HG03280 (cell line): ENCODE measurements around the gene KLHL29.

Experiments used
- ATAC-seq: cut with Tn5 transposase; IDR thresholded peaks from one replicate; pipeline ENCODE4 v1.9.1; 2021; ENCODE audit warnings: mild to moderate bottlenecking, moderate library complexity; ENCODE audit not compliant: unreplicated experiment

Gene KLHL29

DNA sequence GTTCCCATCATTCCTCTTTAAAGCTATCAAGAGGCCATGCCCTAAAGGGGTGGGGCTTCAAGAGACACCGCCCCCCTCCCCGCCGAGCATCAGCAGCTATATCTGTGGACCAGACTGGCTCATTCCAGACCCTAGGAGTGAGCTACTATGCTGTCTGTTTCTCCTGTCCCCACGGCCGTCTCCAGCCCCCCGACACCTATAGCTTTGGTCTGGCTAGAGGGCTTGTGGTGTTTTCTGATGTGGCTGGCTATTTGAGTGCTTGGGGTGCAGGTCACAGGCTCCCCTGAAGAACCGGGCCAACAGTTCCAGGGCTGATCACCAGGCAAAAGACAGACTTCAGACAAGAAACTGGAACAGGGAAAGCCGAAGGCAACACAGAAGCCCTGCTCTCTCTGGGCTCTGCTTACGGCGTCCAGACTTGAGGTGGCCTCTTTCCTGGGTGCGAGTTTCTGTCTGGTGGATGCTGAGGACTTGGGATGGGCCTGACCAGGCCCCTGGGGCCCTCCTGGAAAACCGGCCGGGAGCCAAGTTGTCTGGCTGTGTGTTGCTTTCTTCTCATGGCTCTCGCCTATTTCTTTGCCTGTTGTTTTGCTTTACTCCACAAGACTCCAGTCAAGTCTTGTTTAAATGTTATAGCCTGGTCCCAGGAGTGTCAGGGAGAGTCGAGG is 83.6 kb downstream of the KLHL29 start:
- ATAC-seq, result no peak

DNA sequence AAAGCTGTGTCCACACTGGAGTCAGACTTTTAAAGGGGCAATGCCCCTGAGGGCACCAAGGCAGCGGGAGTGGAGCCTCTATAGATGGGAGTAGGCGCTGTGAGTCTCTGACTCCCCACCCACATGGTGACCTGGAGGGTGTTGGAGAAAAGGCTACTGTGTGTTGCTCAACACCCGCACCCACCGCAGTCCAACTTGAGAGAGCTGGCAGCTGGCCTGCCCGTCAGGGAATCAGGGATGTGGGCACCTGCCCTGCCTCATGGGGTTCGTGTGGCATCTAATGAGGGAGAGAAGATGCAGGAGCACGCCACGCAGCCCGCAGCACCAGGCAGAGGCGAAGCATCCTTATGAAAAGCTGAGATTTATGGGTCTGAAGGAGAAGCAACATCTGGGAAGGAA is 84.2 kb downstream of the KLHL29 start:
- no peak for ATAC-seq

DNA sequence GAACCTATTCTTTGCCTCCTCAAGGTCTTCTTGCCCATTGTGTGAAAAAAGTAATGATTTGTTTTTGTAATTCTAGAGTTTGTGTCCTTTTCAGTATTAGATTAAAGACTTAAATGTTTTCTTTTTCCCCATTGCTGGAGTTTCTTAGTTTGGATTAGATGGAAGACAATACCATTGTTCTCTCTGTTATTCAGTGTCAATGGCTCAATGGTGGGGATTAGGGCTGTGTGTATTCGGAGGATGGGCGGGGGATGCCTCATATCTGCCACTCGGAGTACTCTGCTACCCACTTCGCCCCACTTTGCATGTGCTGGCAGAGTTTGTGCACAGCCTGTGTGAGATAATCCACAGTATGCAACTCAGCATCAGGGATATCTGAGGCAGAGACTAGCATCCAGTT is 90.1 kb downstream of the KLHL29 start:
- no peak for ATAC-seq

DNA sequence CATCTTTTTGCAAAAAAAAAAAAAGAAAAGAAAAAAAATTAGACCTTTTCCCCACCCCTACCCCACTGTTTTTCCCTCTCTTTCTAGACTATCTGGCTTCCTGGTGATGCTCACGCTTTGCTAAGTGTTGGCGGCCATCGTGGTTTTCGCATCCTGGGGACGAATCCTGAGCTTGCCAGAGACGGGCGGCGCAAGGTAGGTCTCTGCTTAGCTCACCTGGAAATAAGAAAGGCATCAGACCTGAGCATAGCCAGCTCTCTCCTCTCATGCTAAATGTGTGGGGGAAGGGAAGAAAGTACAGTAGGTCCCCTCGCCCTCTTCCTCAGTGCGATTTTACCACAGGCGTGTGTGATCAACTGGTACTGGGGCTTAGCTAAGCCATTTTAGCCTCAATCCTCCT is 90.5 kb downstream of the KLHL29 start:
- ATAC-seq, result no peak

DNA sequence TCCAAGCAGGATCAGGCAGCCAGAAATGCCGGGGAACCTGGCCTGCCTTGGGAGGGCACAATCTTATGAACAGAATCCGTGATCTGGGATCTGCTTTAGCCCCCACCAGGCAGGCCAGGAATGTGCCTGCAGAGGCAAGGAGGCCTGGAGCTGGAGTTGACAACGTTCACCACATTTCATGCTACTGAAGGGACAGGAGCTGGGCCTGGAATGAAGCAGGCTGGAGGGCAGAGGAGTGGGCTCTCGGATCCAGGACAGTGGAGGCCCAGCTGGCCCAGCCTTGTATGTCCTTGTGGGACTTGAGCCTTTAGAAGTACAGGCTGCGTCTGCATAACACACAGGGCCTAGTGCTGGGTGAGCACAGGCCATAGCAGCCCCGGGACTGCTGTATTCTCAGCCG is 91.8 kb downstream of the KLHL29 start:
- ATAC-seq, result no peak

DNA sequence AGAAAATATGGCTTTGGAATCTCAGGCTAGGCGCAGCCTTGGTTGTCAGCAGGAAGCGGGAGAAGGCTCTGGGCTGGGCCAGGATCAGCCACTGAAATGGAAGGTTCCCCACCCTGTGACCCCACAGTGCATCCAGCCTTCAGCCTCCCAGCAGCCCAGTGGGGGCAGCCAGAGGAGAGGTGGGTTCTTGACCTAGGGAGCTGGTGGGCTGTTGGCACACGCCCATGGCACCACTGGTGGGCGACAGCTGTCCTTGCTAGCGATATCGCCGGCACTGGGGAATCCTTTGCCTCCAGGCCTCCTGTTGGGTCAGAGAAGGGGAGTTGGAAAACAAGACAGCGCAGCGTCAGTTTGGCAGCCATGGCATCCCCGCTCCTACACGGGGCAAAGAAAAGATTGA is 92.4 kb downstream of the KLHL29 start:
- ATAC-seq, result no peak

DNA sequence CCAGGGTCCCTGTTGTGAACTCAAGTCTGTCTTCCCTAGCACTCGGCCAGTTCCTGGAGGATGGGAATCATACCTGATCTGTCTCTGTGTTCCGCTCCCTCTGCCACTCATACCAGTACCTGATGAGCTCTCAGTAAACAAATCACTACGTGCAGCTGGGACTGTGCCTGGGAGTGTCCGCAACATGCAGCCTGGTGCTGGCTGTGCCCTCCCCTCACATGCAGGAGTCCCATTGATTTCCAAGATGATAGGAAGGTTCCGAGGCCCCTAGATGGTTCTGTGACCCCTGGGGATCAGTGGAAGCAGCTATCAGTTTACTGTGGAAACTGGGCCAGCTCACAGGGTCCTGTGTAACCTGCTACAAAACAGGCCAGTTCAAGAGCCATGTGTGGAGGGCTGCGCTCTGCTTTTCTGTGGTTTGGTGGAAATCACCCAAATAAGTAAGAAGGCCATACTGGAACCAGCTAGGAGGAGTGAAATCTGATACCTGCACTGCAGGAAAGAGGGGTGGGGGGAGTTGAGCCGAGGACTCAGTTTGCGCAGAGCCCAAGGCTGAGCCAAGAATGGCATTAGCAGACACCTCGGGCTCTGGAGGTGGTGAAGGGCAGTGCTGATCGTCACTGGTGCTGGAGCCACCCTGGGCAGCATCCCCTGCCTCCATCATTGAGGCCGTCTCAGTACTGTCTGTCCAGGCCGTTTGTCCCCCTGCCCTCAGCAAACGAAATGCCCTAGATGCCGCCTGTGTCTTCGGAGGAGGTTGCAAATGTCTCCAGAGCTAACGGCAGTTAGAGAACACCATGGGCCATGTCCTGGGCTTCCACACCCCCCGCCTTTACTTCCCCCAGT is 93.3 kb downstream of the KLHL29 start:
- ATAC-seq, result no peak

DNA sequence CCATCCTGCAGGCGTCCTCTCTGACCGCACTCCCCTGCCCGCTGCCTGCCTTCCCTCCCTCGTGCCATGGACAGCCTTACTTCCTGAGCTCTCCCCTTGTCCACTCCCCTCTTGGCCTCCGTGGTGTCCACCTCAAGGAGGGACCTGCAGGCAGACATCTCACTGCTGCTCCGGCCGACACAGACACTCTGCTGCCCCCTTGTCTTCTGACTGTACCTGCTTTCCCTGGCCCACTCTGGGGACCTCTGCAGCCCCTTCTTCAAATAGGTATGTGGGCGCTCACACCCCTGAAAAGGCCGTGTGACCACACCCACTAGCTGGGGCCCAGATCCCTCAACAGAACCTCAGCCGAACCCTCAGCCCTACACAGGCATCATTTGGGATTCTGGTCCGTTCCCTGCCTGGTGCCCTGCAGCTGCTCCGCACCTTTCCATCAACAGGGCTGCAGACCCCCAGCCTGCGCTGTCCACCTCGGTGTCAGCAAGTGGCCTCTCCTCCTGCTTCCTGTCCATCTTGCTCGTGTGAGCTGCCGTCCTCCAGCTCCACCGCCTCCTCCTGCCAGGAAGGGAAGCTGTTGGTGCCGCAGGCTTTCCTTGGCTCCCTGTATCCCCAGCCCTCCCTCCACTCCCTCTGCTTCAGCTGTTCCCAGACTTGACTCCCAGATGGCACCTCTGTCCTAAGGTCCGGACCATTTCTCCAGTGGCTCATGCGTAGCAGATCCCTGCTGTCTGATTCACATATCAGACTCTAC is 94.1 kb downstream of the KLHL29 start:
- no peak for ATAC-seq

DNA sequence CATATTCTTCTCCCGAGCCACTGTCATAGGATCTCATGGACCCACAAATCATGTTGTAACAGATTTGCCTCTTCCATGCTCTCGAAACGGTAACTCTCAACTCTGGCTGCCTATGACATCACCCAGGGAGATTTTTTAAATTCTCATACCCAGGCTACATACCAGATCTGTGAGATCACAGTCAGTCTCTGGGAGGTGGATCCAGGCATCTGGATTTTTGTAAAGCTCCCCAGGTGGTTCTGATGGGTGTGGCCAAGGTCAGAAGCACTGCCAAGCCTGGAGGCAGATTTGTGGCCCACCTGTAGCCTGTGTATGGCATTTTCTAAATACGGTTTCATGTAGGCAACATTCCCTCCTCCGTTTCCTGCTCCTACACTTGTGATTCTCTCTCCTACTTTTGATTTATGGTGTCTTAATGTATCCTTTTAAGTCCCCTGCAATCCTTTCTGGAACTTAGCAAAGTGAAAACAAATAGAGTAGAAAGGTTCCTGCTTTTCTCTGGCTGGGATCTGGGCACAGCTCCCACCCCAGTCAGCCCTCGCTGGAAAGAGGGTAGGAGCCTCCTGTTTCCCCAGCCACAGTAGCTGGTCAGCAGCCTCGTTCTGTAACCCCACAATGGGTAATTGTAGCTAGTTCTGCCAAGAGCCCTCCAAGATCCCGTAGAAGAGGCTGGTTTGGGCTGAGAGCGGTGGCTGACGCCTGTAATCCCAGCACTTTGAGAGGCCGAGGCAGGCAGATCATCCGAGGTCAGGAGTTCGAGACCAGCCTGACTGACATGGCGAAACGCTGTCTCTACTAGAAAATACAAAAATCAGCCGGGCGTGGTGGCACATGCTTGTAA is 96.2 kb downstream of the KLHL29 start:
- no peak for ATAC-seq

DNA sequence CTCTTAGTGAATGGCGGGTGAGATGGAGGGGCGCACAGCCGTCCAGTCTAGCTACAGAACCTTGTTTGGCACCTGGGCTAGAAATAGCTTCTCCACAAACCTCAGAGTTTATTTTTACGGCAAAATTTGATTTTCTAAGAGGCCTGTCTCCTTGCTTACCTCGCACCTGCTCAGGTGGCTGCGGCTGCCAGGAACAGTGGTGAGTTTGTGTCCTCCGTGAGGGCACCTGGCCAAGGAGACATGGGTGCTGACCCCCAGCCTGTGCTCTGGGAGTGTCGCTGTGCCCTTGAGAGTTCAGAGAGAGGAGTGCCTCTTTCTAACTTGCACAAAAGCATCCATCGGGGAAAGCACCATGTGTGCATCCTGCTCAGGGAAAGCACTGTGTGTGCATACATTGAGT is 97.2 kb downstream of the KLHL29 start:
- no peak for ATAC-seq

DNA sequence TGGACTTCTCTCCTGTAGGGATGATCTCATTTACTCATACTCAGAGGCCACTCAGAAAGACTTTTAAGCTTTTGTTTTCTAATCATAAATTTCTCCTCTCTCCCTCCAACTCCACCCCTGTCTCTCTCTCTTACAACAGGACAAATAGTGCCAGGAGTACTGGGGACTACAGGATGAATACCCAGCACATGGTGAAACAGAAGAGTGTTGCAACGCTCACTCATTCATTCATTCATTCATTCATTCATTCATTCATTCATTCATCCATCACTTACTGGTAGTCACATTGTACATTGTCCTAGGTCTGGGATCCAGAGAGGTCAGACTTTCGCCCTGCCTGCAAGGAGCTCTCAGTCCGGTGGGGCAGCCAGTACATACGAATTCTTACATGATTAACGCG is 97.6 kb downstream of the KLHL29 start:
- no peak for ATAC-seq

DNA sequence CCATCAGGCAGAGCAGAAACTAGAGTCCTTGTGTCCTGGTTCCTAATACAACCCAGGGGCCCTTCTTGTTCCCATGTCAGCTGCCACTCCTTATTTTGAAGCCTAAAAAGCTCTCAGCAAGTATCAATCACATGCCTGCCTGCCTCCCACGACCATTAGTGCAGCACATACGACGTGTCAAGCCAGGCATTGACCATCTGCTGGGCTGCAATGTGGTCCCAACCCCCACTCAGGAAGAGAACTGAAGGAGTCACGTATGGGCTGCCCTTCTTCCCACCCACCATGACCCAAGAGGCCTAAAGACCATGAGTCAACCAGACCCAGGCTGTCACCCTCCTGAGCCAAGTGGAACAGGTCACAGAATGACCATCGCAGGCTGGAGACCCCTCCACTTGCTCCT is 98.8 kb downstream of the KLHL29 start:
- no peak for ATAC-seq

DNA sequence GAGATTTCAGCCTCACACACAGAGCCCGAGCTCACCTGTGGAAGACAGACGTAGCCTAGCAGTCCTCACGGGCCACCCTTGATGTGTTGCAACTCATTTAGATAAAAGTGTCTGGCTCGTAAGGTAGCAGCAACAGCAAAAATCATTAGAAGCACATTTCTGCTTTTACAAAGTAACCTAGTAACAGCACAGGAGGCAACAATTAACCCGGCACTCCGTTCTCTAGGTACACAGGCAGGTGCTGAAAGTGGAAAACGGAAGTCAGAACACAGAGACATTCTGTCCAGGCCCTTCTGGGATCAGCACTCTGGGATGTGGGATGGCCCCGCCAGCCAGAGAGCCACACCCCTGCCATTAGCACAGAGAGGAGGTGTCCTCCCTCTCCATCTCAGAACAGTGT is 99.3 kb downstream of the KLHL29 start:
- ATAC-seq, result no peak

DNA sequence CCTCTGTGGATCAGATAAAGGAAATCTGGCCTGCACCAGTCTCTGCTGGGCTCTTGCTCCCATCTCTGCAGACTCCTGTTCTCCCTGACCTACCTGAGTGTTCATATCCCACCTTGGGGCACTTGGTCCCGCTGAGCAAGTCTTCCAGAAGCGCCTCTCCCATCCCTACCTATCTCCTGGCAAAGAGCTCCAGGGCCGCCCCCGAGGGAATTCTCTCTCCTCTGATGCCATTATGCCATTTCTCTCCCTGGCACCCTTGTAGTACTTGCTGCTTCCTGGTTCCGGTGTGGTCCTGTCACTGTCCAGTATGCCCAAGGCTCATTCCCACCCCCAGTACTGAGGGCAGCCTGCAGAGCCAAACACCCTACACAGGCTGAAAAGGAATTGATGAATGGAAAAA is 99.8 kb downstream of the KLHL29 start:
- no peak for ATAC-seq

DNA sequence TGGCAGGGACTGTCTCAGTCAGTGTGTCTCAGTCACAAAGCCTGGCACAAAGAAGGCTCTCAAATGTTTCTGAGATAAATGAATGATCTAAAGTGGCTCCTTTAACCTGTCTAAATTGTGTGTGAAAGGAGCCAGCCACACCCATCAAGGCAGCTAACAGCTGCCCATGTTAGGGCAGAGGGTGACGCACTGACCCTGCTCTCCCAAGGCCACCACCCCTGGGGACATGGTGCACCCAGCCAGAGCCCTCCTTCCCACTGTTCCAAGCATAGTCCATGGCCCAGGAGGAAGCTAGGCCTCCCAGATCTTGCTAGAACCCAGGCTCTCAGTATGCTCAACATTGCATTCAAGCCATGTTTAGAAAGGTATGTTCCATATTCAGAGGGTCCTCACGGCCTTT is 100.3 kb downstream of the KLHL29 start:
- ATAC-seq, result no peak

DNA sequence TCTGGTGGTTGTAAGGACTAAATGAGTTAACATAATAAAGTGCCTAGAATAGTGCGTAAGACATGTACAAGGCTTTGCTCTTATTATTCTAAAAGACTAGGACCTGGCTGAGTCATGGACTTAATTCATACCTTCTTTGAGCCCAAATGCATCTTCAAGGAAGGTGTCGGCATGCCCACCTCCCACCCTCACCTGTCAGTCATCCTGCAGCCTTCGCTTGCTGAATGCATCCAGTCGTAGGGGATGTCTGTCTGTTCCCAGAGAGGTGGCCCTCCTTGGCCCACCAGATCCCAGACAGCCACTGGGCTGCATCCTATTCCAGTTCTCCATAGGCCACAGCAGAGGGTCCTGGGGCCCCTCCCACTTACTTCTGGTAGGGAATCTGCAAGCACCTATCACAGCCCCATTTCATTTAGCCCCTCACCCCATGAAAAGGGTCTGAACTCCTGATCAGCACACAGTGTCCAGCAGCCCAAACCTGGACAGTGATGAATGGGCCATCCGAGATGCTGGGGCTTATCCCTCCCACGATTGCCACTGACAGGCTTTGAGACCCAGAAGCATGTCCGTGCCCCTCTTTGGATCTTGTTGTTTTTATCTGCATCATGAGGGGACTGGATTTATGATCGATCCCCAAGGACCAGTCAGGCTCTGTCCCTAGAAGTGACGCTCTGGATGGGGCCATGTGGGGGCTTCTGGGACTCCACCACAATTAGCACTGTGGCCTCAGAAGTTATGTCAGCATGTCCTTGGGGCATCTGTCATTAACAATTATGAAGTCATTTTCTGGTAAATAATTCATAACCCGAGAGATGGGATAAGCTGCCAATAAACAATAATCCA is 101.1 kb downstream of the KLHL29 start:
- no peak for ATAC-seq

DNA sequence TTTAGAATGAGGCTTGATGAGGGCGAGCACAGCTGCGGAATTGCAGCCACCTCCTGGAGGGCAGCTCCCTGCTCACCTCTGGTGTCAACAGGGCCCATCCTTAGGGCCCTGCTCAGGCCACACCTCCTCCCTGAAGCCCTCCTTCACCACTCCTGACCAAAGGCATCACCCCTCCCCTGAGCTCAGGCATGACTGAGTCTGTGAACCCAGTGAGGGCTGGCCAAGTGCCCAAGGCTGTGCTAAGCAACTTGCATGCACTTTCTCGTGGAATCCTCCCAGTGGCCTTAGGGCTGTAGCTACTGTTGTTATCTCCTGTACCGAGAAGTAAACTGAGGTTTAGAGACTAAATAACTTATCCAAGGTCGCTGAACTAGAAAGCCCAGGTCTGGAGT is 101.7 kb downstream of the KLHL29 start:
- ATAC-seq, result no peak

DNA sequence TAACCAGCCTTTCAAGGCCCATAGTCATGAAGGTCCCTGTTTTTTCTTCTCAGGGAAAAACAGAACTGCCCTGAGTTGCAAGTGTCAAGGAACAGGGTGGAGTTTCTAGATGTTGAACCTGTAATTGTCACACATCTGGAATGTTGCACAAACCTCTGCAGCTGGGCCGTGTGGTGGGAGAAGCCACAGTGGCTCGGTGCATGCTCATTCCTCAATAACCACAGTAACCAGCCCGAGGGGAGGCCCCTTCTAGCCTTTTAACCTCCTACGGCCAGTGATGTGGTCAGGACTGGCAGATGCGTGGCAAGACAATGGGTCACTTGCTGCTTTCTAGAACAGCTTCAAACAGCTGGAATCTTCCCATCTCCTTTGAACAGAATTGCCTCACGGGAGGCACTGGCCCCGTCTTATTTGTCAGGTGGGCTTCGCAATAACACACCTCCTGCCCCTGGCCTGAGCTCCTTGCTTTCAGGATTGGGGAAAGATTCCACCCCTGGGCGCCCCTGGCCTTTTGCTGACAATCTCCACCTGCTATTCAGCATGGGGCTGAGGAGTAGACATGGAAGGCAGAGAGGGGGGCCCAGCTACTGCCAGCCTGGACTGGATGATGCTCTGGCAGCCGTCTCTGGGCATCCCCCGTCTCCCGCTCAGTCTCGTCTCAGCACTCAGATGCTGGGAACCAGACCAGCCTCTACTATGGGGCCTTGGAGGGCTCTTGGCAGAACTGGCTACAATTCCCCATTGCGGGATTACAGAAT is 102.9 kb downstream of the KLHL29 start:
- no peak for ATAC-seq

DNA sequence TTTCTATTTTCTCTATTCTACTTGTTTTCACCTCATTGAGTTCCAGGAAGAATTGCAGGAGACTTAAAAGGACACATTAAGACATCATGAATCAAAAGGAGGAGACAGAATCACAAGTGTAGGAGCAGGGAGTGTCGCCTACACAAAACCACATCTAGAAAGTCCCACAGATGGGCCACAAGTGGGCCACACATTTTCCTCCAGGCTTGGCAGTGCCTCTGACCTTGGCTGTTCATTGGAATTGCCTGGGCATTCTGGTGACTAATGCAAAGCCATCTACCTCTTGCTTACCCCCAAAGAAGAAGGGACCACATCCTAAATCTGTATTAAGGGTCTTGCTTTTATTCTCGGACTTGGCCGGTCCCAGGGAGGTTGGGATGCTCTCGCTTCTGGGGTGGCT is 103.6 kb downstream of the KLHL29 start:
- ATAC-seq, result no peak
